ENCODE measurements around the gene DUOXA1. TPM values are rescaled to one million over a fixed set of nuclear protein-coding genes. Genes with fewer than 3 reads are reported as not detected.

DUOXA1 gene
- total RNA-seq, 1 experiment from 2014 or later, result 0.09 TPM

DNA sequence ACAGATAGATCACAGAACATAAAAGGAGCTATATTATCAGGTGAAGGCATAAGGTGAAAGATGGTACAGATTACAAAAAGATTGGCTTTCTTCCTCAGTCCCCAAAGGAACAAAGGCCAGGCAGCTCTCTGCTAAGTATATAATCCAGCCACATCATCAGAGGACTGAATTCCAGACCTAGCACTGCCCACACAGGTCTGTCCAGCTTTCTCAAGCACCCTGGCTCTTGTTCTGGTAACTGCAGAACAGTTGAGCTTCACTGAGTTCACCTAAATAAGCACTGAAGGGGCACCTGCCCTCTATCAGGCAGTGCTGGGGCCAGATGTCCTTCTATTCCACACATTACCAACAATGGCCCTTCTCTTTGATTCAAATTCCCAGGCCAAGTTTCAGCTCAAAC lies 6.3 kb downstream of the DUOXA1 start:
- peaks cover 96% of the 10 kb centered on the region for H3K27me3 Mint-ChIP-seq (ENCODE audit: low read depth)
- no peak overlapping the region for H3K27ac Mint-ChIP-seq
- peaks cover 1% of the 10 kb centered on the region; the same call in 1 of the 2 replicates for H3K4me1 Mint-ChIP-seq
- DNase-seq (ENCODE audit: low spot score) (no peak), ATAC-seq (no peak)
- H3K36me3 Mint-ChIP-seq, result no peaks in the 10 kb centered on the region
- no peaks in the 10 kb centered on the region for H3K9me3 Mint-ChIP-seq
- H3K4me3 Mint-ChIP-seq, result no peak overlapping the region
- CTCF ChIA-PET, result interaction anchor here (1.3 to 1.7 kb wide), 5 partner anchors 9 to 270 kb away, joined by 3 to 6 read pairs (median 4); partner anchors contain the start of genes DUOX2 and DUOXA2
- POLR2A ChIA-PET, result no interaction called here
- TF ChIP-seq, protein P1, sequence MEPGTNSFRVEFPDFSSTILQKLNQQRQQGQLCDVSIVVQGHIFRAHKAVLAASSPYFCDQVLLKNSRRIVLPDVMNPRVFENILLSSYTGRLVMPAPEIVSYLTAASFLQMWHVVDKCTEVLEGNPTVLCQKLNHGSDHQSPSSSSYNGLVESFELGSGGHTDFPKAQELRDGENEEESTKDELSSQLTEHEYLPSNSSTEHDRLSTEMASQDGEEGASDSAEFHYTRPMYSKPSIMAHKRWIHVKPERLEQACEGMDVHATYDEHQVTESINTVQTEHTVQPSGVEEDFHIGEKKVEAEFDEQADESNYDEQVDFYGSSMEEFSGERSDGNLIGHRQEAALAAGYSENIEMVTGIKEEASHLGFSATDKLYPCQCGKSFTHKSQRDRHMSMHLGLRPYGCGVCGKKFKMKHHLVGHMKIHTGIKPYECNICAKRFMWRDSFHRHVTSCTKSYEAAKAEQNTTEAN (CRISPR knock-in tag; IDR thresholded peaks at IDR 0.05), result no peak
- no peak for TF ChIP-seq E2F4 (CRISPR knock-in tag; IDR thresholded peaks at IDR 0.05; ENCODE audit: borderline replicate concordance, low read depth)
- no peak for TF ChIP-seq JUN (CRISPR knock-in tag; IDR thresholded peaks at IDR 0.05)
- TF ChIP-seq RELA (CRISPR knock-in tag; IDR thresholded peaks at IDR 0.05; ENCODE audit: borderline replicate concordance), result no peak
- TF ChIP-seq ATF6 (CRISPR knock-in tag; IDR thresholded peaks at IDR 0.05), result no peak
- TF ChIP-seq ZNF317 (CRISPR knock-in tag; IDR thresholded peaks at IDR 0.05; ENCODE audit: borderline replicate concordance, low read depth), result no peak
- no peak for TF ChIP-seq RORB (CRISPR knock-in tag; IDR thresholded peaks at IDR 0.05)
- no peak for TF ChIP-seq ZNF671 (CRISPR knock-in tag; IDR thresholded peaks at IDR 0.05)
- TF ChIP-seq ZNF232 (CRISPR knock-in tag; IDR thresholded peaks at IDR 0.05), result no peak
- no peak for TF ChIP-seq ZNF425 (CRISPR knock-in tag; conservative IDR thresholded peaks at IDR 0.05)
- no peak for TF ChIP-seq ZBTB21 (CRISPR knock-in tag; IDR thresholded peaks at IDR 0.05; ENCODE audit: borderline replicate concordance)
- TF ChIP-seq, protein P2, sequence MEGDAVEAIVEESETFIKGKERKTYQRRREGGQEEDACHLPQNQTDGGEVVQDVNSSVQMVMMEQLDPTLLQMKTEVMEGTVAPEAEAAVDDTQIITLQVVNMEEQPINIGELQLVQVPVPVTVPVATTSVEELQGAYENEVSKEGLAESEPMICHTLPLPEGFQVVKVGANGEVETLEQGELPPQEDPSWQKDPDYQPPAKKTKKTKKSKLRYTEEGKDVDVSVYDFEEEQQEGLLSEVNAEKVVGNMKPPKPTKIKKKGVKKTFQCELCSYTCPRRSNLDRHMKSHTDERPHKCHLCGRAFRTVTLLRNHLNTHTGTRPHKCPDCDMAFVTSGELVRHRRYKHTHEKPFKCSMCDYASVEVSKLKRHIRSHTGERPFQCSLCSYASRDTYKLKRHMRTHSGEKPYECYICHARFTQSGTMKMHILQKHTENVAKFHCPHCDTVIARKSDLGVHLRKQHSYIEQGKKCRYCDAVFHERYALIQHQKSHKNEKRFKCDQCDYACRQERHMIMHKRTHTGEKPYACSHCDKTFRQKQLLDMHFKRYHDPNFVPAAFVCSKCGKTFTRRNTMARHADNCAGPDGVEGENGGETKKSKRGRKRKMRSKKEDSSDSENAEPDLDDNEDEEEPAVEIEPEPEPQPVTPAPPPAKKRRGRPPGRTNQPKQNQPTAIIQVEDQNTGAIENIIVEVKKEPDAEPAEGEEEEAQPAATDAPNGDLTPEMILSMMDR (IDR thresholded peaks at IDR 0.05), result no peak

DNA sequence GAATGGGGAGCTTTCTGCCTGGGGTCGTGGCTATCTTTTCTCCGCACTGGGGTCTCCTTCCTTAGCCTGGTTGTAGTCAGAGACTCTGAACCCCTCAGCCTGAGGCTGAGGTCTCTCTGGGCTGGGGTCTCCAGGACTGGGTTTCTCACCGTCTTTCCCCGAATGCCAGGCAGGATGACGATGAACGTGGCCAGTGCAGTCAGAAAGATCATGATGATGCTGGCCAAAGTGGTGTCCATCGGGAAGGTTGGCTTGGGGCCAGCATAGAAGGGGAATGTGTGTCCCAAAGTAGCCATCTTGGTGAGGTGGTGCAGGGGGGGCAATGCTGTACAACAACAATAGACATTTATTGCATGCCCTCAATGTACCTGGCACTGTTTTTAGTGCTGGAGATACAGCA lies 7.0 kb downstream of the DUOXA1 start:
- ATAC-seq (no peak), DNase-seq (ENCODE audit: low spot score) (no peak)
- POLR2A ChIA-PET, result no interaction called here
- Mint-ChIP-seq H3K27ac (no peak overlapping the region), H3K9me3 (no peaks in the 10 kb centered on the region), H3K36me3 (no peaks in the 10 kb centered on the region), H3K4me3 (no peak overlapping the region), H3K4me1 (peaks cover 3% of the 10 kb centered on the region), H3K27me3 (ENCODE audit: low read depth) (peaks cover 96% of the 10 kb centered on the region)
- CTCF ChIA-PET, result interaction anchor here (0.8 to 1.7 kb wide), 3 partner anchors 8 to 41 kb away, joined by 3 to 6 read pairs (median 4); partner anchors contain the start of genes DUOX2 and DUOXA2
- no peak for TF ChIP-seq ARID4B (CRISPR knock-in tag; IDR thresholded peaks at IDR 0.05; ENCODE audit: borderline replicate concordance)
- no peak for TF ChIP-seq KAT7 (CRISPR knock-in tag; IDR thresholded peaks at IDR 0.05; ENCODE audit: borderline replicate concordance)
- TF ChIP-seq PRRX2 (CRISPR knock-in tag; IDR thresholded peaks at IDR 0.05), result no peak
- TF ChIP-seq E2F5 (CRISPR knock-in tag; IDR thresholded peaks at IDR 0.05), result no peak
- no peak for TF ChIP-seq ZNF121 (CRISPR knock-in tag; IDR thresholded peaks at IDR 0.05)
- no peak for TF ChIP-seq EMX1 (CRISPR knock-in tag; IDR thresholded peaks at IDR 0.05)
